HepG2 (cell line): ENCODE results near the gene PSMB11. TPM values are rescaled to one million over a fixed set of nuclear protein-coding genes. Genes with fewer than 3 reads are reported as not detected.

ENCODE experiments used
- ELF1 ChIP-seq: sonication (generic); formaldehyde crosslinking; IDR thresholded peaks from 2 replicates; pipeline ENCODE4 v1.4.0; 2020; ENCODE audit warnings: missing genetic modification reagents
- FOSL2 ChIP-seq: sonication (generic); formaldehyde crosslinking; IDR thresholded peaks from 2 replicates; pipeline ENCODE4 v1.4.0; 2020; ENCODE audit warnings: missing genetic modification reagents
- GTF2F1 ChIP-seq: fragments of 150-350 bp; IDR thresholded peaks from 2 replicates; pipeline ENCODE4 v1.6.1; 2014; ENCODE audit warnings: low read length
- KAT2B ChIP-seq: fragments of 150-350 bp; IDR thresholded peaks from 2 replicates; pipeline ENCODE4 v1.6.1; 2014; ENCODE audit warnings: low read depth, low read length, borderline replicate concordance
- MEIS1 ChIP-seq: sonication (generic); formaldehyde crosslinking; IDR thresholded peaks from 2 replicates; pipeline ENCODE4 v1.9.0; 2021; ENCODE audit warnings: mild to moderate bottlenecking, missing genetic modification reagents, moderate library complexity, borderline replicate concordance
- NR1H2 ChIP-seq: sonication (generic); formaldehyde crosslinking; IDR thresholded peaks from 2 replicates; pipeline ENCODE4 v1.8.1; 2022; ENCODE audit warnings: low read depth, missing genetic modification reagents, borderline replicate concordance
- NR2F2 ChIP-seq: IDR thresholded peaks from 2 replicates; pipeline ENCODE4 v1.6.1; 2012; ENCODE audit warnings: low read depth, inconsistent platforms, borderline replicate concordance
- PAWR ChIP-seq: sonication (generic); formaldehyde crosslinking; IDR thresholded peaks from 2 replicates; pipeline ENCODE4 v1.4.0; 2020; ENCODE audit warnings: missing genetic modification reagents, mild to moderate bottlenecking, borderline replicate concordance
- POGZ ChIP-seq: sonication (generic); formaldehyde crosslinking; IDR thresholded peaks from 2 replicates; pipeline ENCODE4 v1.4.0; 2020; ENCODE audit warnings: mild to moderate bottlenecking, missing genetic modification reagents
- SP4 ChIP-seq: sonication (generic); formaldehyde crosslinking; IDR thresholded peaks from 2 replicates; pipeline ENCODE4 v1.8.1; 2023; ENCODE audit warnings: mild to moderate bottlenecking, missing genetic modification reagents
- U2AF1 ChIP-seq: fragments of 200-400 bp; formaldehyde crosslinking; optimal IDR thresholded peaks from 2 replicates; pipeline ENCODE3; 2017; ENCODE audit warnings: mild to moderate bottlenecking, low read depth, low read length
- ZEB1 ChIP-seq: IDR thresholded peaks from 2 replicates; pipeline ENCODE4 v1.6.1; 2012; ENCODE audit warnings: mild to moderate bottlenecking, low read depth, inconsistent platforms; ENCODE audit not compliant: insufficient replicate concordance
- ZNF331 ChIP-seq: sonication (generic); formaldehyde crosslinking; IDR thresholded peaks from 2 replicates; pipeline ENCODE4 v1.4.0; 2020; ENCODE audit warnings: missing genetic modification reagents
- ZNF468 ChIP-seq: sonication (generic); formaldehyde crosslinking; IDR thresholded peaks from 2 replicates; pipeline ENCODE4 v1.8.0; 2022; ENCODE audit warnings: mild to moderate bottlenecking, moderate library complexity, missing genetic modification reagents
- ZNF644 ChIP-seq: IDR thresholded peaks from 2 replicates; pipeline ENCODE4 v1.6.1; 2016; ENCODE audit warnings: low read depth
- polyA plus RNA-seq, 8 experiments: library from polyadenylated mRNA; depleted of rRNA in 3 of 8; stranded (reverse) in 7 of 8; unstranded in 1 of 8; fragments of >200 nt; fragmentation: Illumina TruSeq in 4 of 8; extraction: Trizol in 4 of 8; gene quantifications; 2 replicates each; pipeline versions ENCODE4 v1.2.1 to v1.2.3, GENCODE V29; 2011 to 2016; ENCODE audit warnings: low read depth in 4 of 8, missing spikeins in 1 of 8, mixed read lengths in 1 of 8; ENCODE audit not compliant: insufficient read depth in 1 of 8
- total RNA-seq, 5 experiments: library from RNA; depleted of rRNA; stranded (reverse); fragments of >200 nt; fragmentation: Illumina TruSeq; extraction: Trizol; gene quantifications; 2 replicates each; pipeline ENCODE4 v1.2.3, GENCODE V29; 2016; ENCODE audit warnings: low read depth in 1 of 5
- TF ChIP-seq, protein P1 (sequence below): sonication (generic); formaldehyde crosslinking; conservative IDR thresholded peaks from 2 replicates; pipeline ENCODE4 v1.4.0; 2020; ENCODE audit warnings: mild to moderate bottlenecking, missing genetic modification reagents, moderate library complexity
- TF ChIP-seq, protein P2 (sequence below): IDR thresholded peaks from 2 replicates; pipeline ENCODE4 v1.6.1; 2012; ENCODE audit warnings: inconsistent platforms
- TF ChIP-seq, protein P3 (sequence below): sonication (generic); formaldehyde crosslinking; conservative IDR thresholded peaks from 2 replicates; pipeline ENCODE4 v1.5.0; 2020; ENCODE audit warnings: missing genetic modification reagents
- TF ChIP-seq, protein P4 (sequence below): IDR thresholded peaks from 2 replicates; pipeline ENCODE4 v1.4.0; 2020; ENCODE audit warnings: mild to moderate bottlenecking, missing genetic modification reagents

The PSMB11 gene
- total and polyA plus RNA-seq, 2 of the 13 experiments (the other 11 are each of a cell fraction or from before 2014, with no cell fraction given), result not detected

DNA sequence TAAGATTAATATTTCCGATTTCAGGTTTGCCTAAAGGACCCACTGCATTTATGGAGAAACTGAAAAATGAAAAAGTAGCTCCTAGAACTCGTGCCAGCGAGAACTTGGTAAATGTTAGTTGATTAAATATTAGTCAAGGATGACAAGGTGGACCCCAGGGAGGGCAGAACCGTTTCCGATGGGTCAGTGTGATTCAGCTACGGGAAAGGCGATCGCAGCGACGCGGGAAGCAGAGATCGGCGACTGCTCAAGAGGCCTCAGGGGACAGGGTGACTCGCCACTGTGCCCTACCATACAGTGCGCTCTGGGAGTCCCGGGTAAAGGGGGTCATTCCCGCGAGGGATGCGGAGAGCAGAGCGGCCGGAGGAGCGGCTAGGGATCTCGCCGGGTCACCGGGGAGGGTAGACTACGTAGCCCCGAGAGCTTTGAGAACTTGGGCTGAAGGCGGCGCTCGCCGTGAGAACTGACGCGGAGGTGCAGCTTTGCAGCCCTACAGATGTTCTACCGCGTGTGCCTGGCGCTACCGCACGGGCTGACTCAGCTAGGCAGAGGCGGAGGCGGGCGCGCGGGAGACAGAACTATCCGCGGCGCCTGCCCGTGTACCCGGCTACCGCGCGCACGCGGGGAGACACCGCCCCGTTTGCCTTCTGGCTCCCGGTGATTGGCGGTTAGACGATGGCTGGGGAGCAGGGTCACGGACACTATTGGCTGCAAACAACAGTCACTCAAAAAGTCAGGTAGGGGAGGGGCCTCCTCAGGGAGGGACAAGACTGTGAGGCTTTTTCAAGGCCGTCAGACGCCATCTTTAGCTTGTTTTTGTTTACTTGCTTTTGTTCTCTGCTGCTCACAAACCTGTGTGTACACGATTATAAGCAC, 35.2 kb upstream of the PSMB11 start (continued):
- TF ChIP-seq POGZ (CRISPR knock-in tag) (peak; percentile 99), SP4 (CRISPR knock-in tag) (peak; percentile 97), U2AF1 (peak; percentile 97), KAT2B (no peak; the same call in 1 of the 2 replicates), GTF2F1 (peak; percentile 78), FOSL2 (CRISPR knock-in tag) (peak; percentile 95), ZNF644 (CRISPR knock-in tag) (peak; percentile 50), ELF1 (CRISPR knock-in tag) (peak; percentile 78), PAWR (CRISPR knock-in tag) (peak; percentile 99; the same call in 1 of the 2 replicates), NR1H2 (CRISPR knock-in tag) (peak; percentile 95), MEIS1 (CRISPR knock-in tag) (peak; percentile 97), ZNF331 (CRISPR knock-in tag) (peak; percentile 98), ZNF468 (no peak), ZEB1 (peak; percentile 80), NR2F2 (no peak)
- TF ChIP-seq, protein P1, sequence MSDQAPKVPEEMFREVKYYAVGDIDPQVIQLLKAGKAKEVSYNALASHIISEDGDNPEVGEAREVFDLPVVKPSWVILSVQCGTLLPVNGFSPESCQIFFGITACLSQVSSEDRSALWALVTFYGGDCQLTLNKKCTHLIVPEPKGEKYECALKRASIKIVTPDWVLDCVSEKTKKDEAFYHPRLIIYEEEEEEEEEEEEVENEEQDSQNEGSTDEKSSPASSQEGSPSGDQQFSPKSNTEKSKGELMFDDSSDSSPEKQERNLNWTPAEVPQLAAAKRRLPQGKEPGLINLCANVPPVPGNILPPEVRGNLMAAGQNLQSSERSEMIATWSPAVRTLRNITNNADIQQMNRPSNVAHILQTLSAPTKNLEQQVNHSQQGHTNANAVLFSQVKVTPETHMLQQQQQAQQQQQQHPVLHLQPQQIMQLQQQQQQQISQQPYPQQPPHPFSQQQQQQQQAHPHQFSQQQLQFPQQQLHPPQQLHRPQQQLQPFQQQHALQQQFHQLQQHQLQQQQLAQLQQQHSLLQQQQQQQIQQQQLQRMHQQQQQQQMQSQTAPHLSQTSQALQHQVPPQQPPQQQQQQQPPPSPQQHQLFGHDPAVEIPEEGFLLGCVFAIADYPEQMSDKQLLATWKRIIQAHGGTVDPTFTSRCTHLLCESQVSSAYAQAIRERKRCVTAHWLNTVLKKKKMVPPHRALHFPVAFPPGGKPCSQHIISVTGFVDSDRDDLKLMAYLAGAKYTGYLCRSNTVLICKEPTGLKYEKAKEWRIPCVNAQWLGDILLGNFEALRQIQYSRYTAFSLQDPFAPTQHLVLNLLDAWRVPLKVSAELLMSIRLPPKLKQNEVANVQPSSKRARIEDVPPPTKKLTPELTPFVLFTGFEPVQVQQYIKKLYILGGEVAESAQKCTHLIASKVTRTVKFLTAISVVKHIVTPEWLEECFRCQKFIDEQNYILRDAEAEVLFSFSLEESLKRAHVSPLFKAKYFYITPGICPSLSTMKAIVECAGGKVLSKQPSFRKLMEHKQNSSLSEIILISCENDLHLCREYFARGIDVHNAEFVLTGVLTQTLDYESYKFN (CRISPR knock-in tag), result peak; percentile 84
- TF ChIP-seq, protein P2, sequence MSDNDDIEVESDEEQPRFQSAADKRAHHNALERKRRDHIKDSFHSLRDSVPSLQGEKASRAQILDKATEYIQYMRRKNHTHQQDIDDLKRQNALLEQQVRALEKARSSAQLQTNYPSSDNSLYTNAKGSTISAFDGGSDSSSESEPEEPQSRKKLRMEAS, result peak; percentile 99
- TF ChIP-seq, protein P3, sequence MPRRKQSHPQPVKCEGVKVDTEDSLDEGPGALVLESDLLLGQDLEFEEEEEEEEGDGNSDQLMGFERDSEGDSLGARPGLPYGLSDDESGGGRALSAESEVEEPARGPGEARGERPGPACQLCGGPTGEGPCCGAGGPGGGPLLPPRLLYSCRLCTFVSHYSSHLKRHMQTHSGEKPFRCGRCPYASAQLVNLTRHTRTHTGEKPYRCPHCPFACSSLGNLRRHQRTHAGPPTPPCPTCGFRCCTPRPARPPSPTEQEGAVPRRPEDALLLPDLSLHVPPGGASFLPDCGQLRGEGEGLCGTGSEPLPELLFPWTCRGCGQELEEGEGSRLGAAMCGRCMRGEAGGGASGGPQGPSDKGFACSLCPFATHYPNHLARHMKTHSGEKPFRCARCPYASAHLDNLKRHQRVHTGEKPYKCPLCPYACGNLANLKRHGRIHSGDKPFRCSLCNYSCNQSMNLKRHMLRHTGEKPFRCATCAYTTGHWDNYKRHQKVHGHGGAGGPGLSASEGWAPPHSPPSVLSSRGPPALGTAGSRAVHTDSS (CRISPR knock-in tag), result 0 out of 2 replicates have a peak, but pooled peaks have one; percentile 62
- TF ChIP-seq, protein P4, sequence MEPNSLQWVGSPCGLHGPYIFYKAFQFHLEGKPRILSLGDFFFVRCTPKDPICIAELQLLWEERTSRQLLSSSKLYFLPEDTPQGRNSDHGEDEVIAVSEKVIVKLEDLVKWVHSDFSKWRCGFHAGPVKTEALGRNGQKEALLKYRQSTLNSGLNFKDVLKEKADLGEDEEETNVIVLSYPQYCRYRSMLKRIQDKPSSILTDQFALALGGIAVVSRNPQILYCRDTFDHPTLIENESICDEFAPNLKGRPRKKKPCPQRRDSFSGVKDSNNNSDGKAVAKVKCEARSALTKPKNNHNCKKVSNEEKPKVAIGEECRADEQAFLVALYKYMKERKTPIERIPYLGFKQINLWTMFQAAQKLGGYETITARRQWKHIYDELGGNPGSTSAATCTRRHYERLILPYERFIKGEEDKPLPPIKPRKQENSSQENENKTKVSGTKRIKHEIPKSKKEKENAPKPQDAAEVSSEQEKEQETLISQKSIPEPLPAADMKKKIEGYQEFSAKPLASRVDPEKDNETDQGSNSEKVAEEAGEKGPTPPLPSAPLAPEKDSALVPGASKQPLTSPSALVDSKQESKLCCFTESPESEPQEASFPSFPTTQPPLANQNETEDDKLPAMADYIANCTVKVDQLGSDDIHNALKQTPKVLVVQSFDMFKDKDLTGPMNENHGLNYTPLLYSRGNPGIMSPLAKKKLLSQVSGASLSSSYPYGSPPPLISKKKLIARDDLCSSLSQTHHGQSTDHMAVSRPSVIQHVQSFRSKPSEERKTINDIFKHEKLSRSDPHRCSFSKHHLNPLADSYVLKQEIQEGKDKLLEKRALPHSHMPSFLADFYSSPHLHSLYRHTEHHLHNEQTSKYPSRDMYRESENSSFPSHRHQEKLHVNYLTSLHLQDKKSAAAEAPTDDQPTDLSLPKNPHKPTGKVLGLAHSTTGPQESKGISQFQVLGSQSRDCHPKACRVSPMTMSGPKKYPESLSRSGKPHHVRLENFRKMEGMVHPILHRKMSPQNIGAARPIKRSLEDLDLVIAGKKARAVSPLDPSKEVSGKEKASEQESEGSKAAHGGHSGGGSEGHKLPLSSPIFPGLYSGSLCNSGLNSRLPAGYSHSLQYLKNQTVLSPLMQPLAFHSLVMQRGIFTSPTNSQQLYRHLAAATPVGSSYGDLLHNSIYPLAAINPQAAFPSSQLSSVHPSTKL (CRISPR knock-in tag), result peak; percentile 92
